ENCODE measurements around the gene ZBED2. TPM values are rescaled to one million over a fixed set of nuclear protein-coding genes. Genes with fewer than 3 reads are reported as not detected.
A peak's percentile ranks its signal among the peaks of the same experiment; 100 is the strongest.

Gene ZBED2
- total RNA-seq, 2 donors from 2014 or later: not detected

GRCh38 chr3:111588527-111588926 is 6.6 kb downstream of the ZBED2 start:
- Histone ChIP-seq H3K36me3 (no peaks in the 10 kb centered on the region), H3K9me3 (no peaks in the 10 kb centered on the region), H3K4me3 (no peak overlapping the region), H3K4me1 (ENCODE audit: control insufficient read depth in 1 of 2, low read depth in 2 of 2) (no peaks in the 10 kb centered on the region), H3K27ac (no peak overlapping the region), H3K27me3 (replicated peaks; ENCODE audit: insufficient read depth) (no peaks in the 10 kb centered on the region)
- no peak for TF ChIP-seq CTCF (IDR thresholded peaks at IDR 0.05)
- DNase-seq (ENCODE audit: low spot score) (no peak), ATAC-seq (ENCODE audit: insufficient number of reproducible peaks, low FRiP score, low read depth) (no peak)

GRCh38 chr3:111585217-111585616 is 9.9 kb downstream of the ZBED2 start:
- TF ChIP-seq CTCF (IDR thresholded peaks at IDR 0.05): no peak
- DNase-seq (ENCODE audit: low spot score) (no peak), ATAC-seq (ENCODE audit: insufficient number of reproducible peaks, low FRiP score, low read depth) (no peak)
- H3K27me3 ChIP-seq (replicated peaks; ENCODE audit: insufficient read depth): no peaks in the 10 kb centered on the region
- no peaks in the 10 kb centered on the region for H3K4me1 ChIP-seq (ENCODE audit: control insufficient read depth in 1 of 2, low read depth in 2 of 2)
- no peaks in the 10 kb centered on the region for H3K36me3 ChIP-seq
- H3K9me3 ChIP-seq: no peaks in the 10 kb centered on the region
- H3K27ac ChIP-seq: no peak overlapping the region
- H3K4me3 ChIP-seq: no peak overlapping the region

GRCh38 chr3:111584744-111585143 is 10.4 kb downstream of the ZBED2 start:
- Histone ChIP-seq H3K4me3 (no peak overlapping the region), H3K27ac (no peak overlapping the region), H3K27me3 (replicated peaks; ENCODE audit: insufficient read depth) (no peaks in the 10 kb centered on the region), H3K9me3 (no peaks in the 10 kb centered on the region), H3K4me1 (ENCODE audit: control insufficient read depth in 1 of 2, low read depth in 2 of 2) (no peaks in the 10 kb centered on the region), H3K36me3 (no peaks in the 10 kb centered on the region)
- DNase-seq (ENCODE audit: low spot score): no peak
- no peak for ATAC-seq (ENCODE audit: insufficient number of reproducible peaks, low FRiP score, low read depth)
- TF ChIP-seq CTCF (IDR thresholded peaks at IDR 0.05): no peak

GRCh38 chr3:111582120-111582474 is 13.0 kb downstream of the ZBED2 start:
- Histone ChIP-seq H3K27me3 (replicated peaks; ENCODE audit: insufficient read depth) (no peaks in the 10 kb centered on the region), H3K9me3 (no peaks in the 10 kb centered on the region)
- TF ChIP-seq CTCF (IDR thresholded peaks at IDR 0.05): no peak

GRCh38 chr3:111581403-111582119 is 13.6 kb downstream of the ZBED2 start:
- DNase-seq (ENCODE audit: low spot score) (no peak), ATAC-seq (ENCODE audit: insufficient number of reproducible peaks, low FRiP score, low read depth) (no peak)
- no peak for TF ChIP-seq CTCF (IDR thresholded peaks at IDR 0.05)
- Histone ChIP-seq H3K36me3 (no peaks in the 10 kb centered on the region), H3K27ac (no peak overlapping the region), H3K27me3 (replicated peaks; ENCODE audit: insufficient read depth) (no peaks in the 10 kb centered on the region), H3K9me3 (no peaks in the 10 kb centered on the region), H3K4me1 (ENCODE audit: control insufficient read depth in 1 of 2, low read depth in 2 of 2) (no peaks in the 10 kb centered on the region), H3K4me3 (no peak overlapping the region)

More at GRCh38 chr3:111582120-111582474, 13.0 kb downstream of the ZBED2 start:
- Histone ChIP-seq H3K27ac (peak overlapping the region in 1 of 2 donors; percentile 16), H3K4me1 (ENCODE audit: control insufficient read depth in 1 of 2, low read depth in 2 of 2) (no peaks in the 10 kb centered on the region), H3K4me3 (no peak overlapping the region), H3K36me3 (no peaks in the 10 kb centered on the region)
- no peak for DNase-seq (ENCODE audit: low spot score)
- ATAC-seq (ENCODE audit: insufficient number of reproducible peaks, low FRiP score, low read depth): no peak
